NCI-H1092 (cell line): ENCODE measurements around the gene TRIM7.
"Not testable (repeated sequence)": the region's sequence is repeated elsewhere in the genome, so short reads cannot be mapped to it uniquely, and the experiment has no call there.

Source experiments
- DNase-seq: peaks from one replicate; lab custom pipeline; 2025; lab: John Stamatoyannopoulos, UW

The TRIM7 gene

GRCh38 chr5:181192337-181193046 is 12.5 kb downstream of the TRIM7 start:
- no peak for DNase-seq

GRCh38 chr5:181191526-181192336 is 13.3 kb downstream of the TRIM7 start:
- DNase-seq, result no peak

- no peak for DNase-seq
Observed at GRCh38 chr5:181190711-181191525, 14.1 kb downstream of the TRIM7 start.

- DNase-seq, result no peak
Observed at GRCh38 chr5:181189962-181190710, 14.9 kb downstream of the TRIM7 start.

- DNase-seq, result no peak
Observed at GRCh38 chr5:181189363-181189961, 15.5 kb downstream of the TRIM7 start.

- DNase-seq, result no peak
Observed at GRCh38 chr5:181188700-181189362, 16.2 kb downstream of the TRIM7 start.

GRCh38 chr5:181187500-181188213 is 17.3 kb downstream of the TRIM7 start:
- no peak for DNase-seq

GRCh38 chr5:181186986-181187499 is 18.0 kb downstream of the TRIM7 start:
- DNase-seq, result no peak

GRCh38 chr5:181186022-181186421 is 19.0 kb downstream of the TRIM7 start:
- DNase-seq, result no peak

GRCh38 chr5:181185560-181185959 is 19.4 kb downstream of the TRIM7 start:
- DNase-seq, result no peak

- DNase-seq, result no peak
Observed at GRCh38 chr5:181184845-181185216, 20.2 kb downstream of the TRIM7 start.

- no peak for DNase-seq
Observed at GRCh38 chr5:181182651-181183050, 22.3 kb downstream of the TRIM7 start.

- DNase-seq, result no peak
Observed at GRCh38 chr5:181181650-181182565, 23.1 kb downstream of the TRIM7 start.

- DNase-seq, result not testable (repeated sequence)
Observed at GRCh38 chr5:181177559-181177958, 27.4 kb downstream of the TRIM7 start.

- no peak for DNase-seq
Observed at GRCh38 chr5:181176254-181176952, 28.6 kb downstream of the TRIM7 start.

GRCh38 chr5:181173420-181174342 is 31.3 kb downstream of the TRIM7 start:
- no peak for DNase-seq

GRCh38 chr5:181173027-181173419 is 32.0 kb downstream of the TRIM7 start:
- no peak for DNase-seq
